OCI-LY7 (cell line): Measurements from ENCODE around the gene IFNA10. TPM values are rescaled to one million over a fixed set of nuclear protein-coding genes. Genes with fewer than 3 reads are reported as not detected.
"Not testable (repeated sequence)": the region's sequence is repeated elsewhere in the genome, so short reads cannot be mapped to it uniquely, and the experiment has no call there.

ENCODE experiments used
- BruUV-seq: library from RNA; stranded (reverse); fragments of 400-500 nt; replicated peaks from 2 replicates; lab custom pipeline; 2021; lab: Mats Ljungman, UMichigan
- CTCF ChIA-PET: fragments of 300-600 bp; sonication (Branson Sonifier 250); formaldehyde crosslinking; loops from one replicate; lab custom pipeline; 2022; ENCODE audit warnings: antibody characterized with exemption; ENCODE audit not compliant: unreplicated experiment; lab: Charles Lee
- POLR2A ChIA-PET: fragments of 300-600 bp; sonication (Branson Sonifier 250); formaldehyde crosslinking; loops from one replicate; lab custom pipeline; 2022; ENCODE audit warnings: antibody characterized with exemption; lab: Charles Lee
- DNase-seq: peaks from one replicate; pipeline ENCODE4 v3.0.0-alpha.2; 2015; ENCODE audit warnings: low spot score
- H2AFZ ChIP-seq: fragments of 200-600 bp; sonication (generic), shearing (Covaris generic); 2 replicates; pipeline ENCODE4 v1.6.1; 2014; ENCODE audit warnings: mild to moderate bottlenecking, antibody characterized with exemption, low read length, moderate library complexity
- H3K27ac ChIP-seq: fragments of 200-600 bp; sonication (generic); 2 replicates; pipeline ENCODE4 v1.5.1; 2014; ENCODE audit warnings: mixed run types, low read depth, mild to moderate bottlenecking, moderate library complexity, low read length, inconsistent platforms; ENCODE audit not compliant: poor library complexity, severe bottlenecking
- H3K36me3 ChIP-seq: fragments of 200-600 bp; sonication (generic); 2 replicates; pipeline ENCODE4 v1.6.1; 2014; ENCODE audit warnings: mild to moderate bottlenecking, antibody characterized with exemption, low read length, moderate library complexity, mixed read lengths; ENCODE audit not compliant: insufficient read depth
- H3K4me1 ChIP-seq: fragments of 200-600 bp; sonication (generic); 2 replicates; pipeline ENCODE4 v1.5.1; 2014; ENCODE audit warnings: mild to moderate bottlenecking, low read length; ENCODE audit not compliant: insufficient read depth, poor library complexity, severe bottlenecking
- H3K4me2 ChIP-seq: fragments of 200-600 bp; sonication (generic); 2 replicates; pipeline ENCODE4 v1.6.1; 2014; ENCODE audit warnings: mild to moderate bottlenecking, low read length
- H3K4me3 ChIP-seq: fragments of 200-600 bp; sonication (generic); 2 replicates; pipeline ENCODE4 v1.5.1; 2014; ENCODE audit warnings: mild to moderate bottlenecking, low read depth, low read length; ENCODE audit not compliant: poor library complexity, severe bottlenecking
- H3K79me2 ChIP-seq: fragments of 200-600 bp; sonication (generic); 2 replicates; pipeline ENCODE4 v1.6.1; 2016; ENCODE audit warnings: low read depth, mild to moderate bottlenecking, low read length, moderate library complexity, mixed read lengths; ENCODE audit not compliant: insufficient read depth
- H3K9me2 ChIP-seq: fragments of 200-600 bp; sonication (generic); 2 replicates; pipeline ENCODE4 v1.6.1; 2016; ENCODE audit warnings: mild to moderate bottlenecking, low read length, mixed read lengths; ENCODE audit not compliant: insufficient read depth
- H3K9me3 ChIP-seq: fragments of 200-600 bp; sonication (generic); 2 replicates; pipeline ENCODE4 v1.6.1; 2014; ENCODE audit warnings: mild to moderate bottlenecking, mixed run types, low read length, mixed read lengths
- H4K20me1 ChIP-seq: fragments of 200-600 bp; sonication (generic); 2 replicates; pipeline ENCODE4 v1.6.1; 2014; ENCODE audit warnings: mild to moderate bottlenecking, antibody characterized with exemption, low read length, moderate library complexity, mixed read lengths; ENCODE audit not compliant: insufficient read depth
- CTCF ChIP-seq: fragments of 200-600 bp; sonication (generic); conservative IDR thresholded peaks from 2 replicates; pipeline ENCODE4 v1.5.1; 2014; ENCODE audit warnings: mild to moderate bottlenecking, antibody characterized with exemption, low read length, moderate library complexity, mixed read lengths
- EZH2phosphoT487 ChIP-seq: fragments of 200-600 bp; sonication (generic); IDR thresholded peaks from 2 replicates; pipeline ENCODE4 v1.6.1; 2018; ENCODE audit warnings: low read depth, borderline replicate concordance, mild to moderate bottlenecking, mixed run types, antibody characterized with exemption, low read length, moderate library complexity, mixed read lengths
- intact Hi-C: fragments of 100-400 bp; cut with micrococcal nuclease; formaldehyde crosslinking; loops from one replicate; pipeline ENCODE4 v1.10.0; 2022; ENCODE audit not compliant: unreplicated experiment
- total RNA-seq, 2 experiments: library from RNA; depleted of rRNA in 1 of 2; stranded (reverse); fragments of >200 nt in 1 of 2; shearing (Covaris generic) in 1 of 2; gene quantifications; 2 replicates each; pipeline ENCODE4 v1.2.3, GENCODE V29; 2014 to 2022

IFNA10 gene
- total RNA-seq, 2 experiments from 2014 or later, result not detected

DNA sequence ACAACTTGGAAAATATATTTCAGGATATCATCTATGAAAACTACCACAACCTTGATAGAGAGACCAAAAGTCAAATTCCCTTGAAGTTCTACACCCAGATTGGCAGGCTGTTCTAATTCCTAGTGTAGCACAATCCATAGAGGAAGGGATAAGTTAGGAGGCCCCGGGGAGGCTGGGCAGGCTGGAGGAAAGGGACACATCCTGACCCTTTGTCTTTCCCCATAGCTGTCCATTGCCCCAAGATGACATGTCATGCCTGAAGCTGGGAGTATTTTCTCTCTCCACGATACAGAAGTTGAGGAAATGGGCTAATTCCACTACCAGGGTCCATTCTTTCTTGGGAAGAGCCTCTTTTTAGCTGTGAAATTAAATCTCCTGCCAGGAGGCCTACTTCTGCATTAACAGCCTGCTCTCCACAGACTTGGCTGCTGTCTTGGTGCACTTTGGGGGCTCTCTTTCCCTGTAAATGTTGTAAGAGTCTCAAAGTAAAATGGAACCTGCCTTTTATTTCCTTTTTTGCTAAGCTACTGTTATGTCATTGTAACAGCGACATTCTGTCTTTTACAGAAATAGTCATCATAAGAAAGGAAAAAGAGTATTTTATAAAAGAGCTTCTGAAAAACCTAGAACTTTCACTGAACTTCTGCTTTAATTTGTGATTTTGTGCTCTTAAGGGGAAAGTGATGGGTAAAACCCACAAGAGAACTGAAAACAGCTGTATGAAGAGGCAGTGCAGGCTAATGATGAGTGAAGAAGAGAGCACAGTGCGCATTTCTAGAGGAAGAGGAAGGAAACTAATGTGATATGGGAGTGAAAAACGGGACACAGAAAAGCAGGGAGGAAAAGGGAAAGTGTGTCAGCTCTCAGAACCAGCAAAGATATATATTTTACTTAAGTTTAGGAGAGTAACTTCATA, 6.7 kb upstream of the IFNA10 start:
- H3K4me1 ChIP-seq, POLR2A ChIA-PET, H3K9me3 ChIP-seq, H2AFZ ChIP-seq, BruUV-seq, intact Hi-C loops, H3K9me2 ChIP-seq, H3K4me2 ChIP-seq, CTCF ChIA-PET, H3K4me3 ChIP-seq, H3K27ac ChIP-seq, H3K36me3 ChIP-seq, H4K20me1 ChIP-seq, H3K79me2 ChIP-seq: not testable (repeated sequence)
- peak; percentile 15 for DNase-seq
- TF ChIP-seq CTCF, result peak; percentile 69

GRCh38 chr9:21212160-21212559, 5.2 kb upstream of the IFNA10 start:
- H2AFZ ChIP-seq, H3K27ac ChIP-seq, H3K9me3 ChIP-seq, POLR2A ChIA-PET, CTCF ChIA-PET, H4K20me1 ChIP-seq, BruUV-seq, H3K4me1 ChIP-seq, H3K79me2 ChIP-seq, H3K36me3 ChIP-seq, H3K4me2 ChIP-seq, intact Hi-C loops, DNase-seq, H3K9me2 ChIP-seq, H3K4me3 ChIP-seq: not testable (repeated sequence)

GRCh38 chr9:21210782-21211181, 3.8 kb upstream of the IFNA10 start:
- H3K27ac ChIP-seq, H4K20me1 ChIP-seq, H2AFZ ChIP-seq, CTCF ChIA-PET, intact Hi-C loops, DNase-seq, H3K4me1 ChIP-seq, H3K9me2 ChIP-seq, BruUV-seq, H3K36me3 ChIP-seq, H3K4me3 ChIP-seq, H3K9me3 ChIP-seq, H3K4me2 ChIP-seq, H3K79me2 ChIP-seq: not testable (repeated sequence)
- POLR2A ChIA-PET, result interaction anchor here (0.6 kb wide), 1 partner anchor 125 kb away, joined by 3 read pairs; no protein-coding TSS in a partner anchor

DNA sequence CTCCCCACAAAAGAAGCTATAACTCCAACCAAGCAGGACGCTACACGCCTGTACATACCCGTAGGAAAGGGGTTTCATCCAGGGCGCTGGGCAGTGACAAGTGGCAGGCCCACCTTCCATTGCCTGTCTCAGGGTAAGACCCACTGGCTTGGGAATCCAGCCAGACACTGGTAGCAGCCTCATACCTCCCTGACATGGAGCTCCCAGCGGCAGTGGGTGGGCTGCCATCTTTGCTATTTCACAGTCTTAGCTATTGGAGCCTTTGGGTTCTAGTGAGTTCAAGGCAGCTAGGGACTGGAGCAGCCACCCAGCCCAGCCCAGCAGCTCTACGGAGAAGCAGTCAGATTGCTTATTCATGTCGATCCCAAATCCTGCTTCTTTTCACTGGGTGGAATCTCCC, 3.4 kb upstream of the IFNA10 start:
- intact Hi-C loops, result no loop called here
- no peak overlapping the region for H2AFZ ChIP-seq
- CTCF ChIA-PET, result no interaction called here
- H3K79me2 ChIP-seq, result no peaks in the 10 kb centered on the region
- no peaks in the 10 kb centered on the region for H3K4me1 ChIP-seq
- H3K27ac ChIP-seq, result no peak overlapping the region
- POLR2A ChIA-PET, result no interaction called here
- H3K9me2 ChIP-seq, result no peaks in the 10 kb centered on the region
- no peaks in the 10 kb centered on the region for H3K36me3 ChIP-seq
- no peak overlapping the region for H3K4me2 ChIP-seq
- no peak overlapping the region for H3K4me3 ChIP-seq
- H4K20me1 ChIP-seq, result no peaks in the 10 kb centered on the region
- no peaks in the 10 kb centered on the region for H3K9me3 ChIP-seq
- no peak for TF ChIP-seq EZH2phosphoT487
- no peak for TF ChIP-seq CTCF
- no peak for DNase-seq
- no TSS peak for BruUV-seq
